Gastrocnemius medialis (tissue), 4 donors: ENCODE measurements around the gene RALGAPA2.

Experiments
- POLR2A ChIP-seq, 2 donors: fragments of 450-650 bp; IDR thresholded peaks; one replicate each; pipeline ENCODE4 v1.6.1; 2017; ENCODE audit warnings: antibody characterized with exemption in 2 of 2, mild to moderate bottlenecking in 2 of 2, moderate library complexity in 2 of 2
- TF ChIP-seq, protein P1 (sequence below), 5 experiments: fragments of 450-650 bp in 3 of 5; fragments of 200-600 bp in 2 of 5; sonication (generic) in 2 of 5; IDR thresholded peaks in 4 of 5; conservative IDR thresholded peaks in 1 of 5; 1 replicate in 4 of 5; 2 replicates in 1 of 5; pipeline ENCODE4 v1.5.1; 2016 to 2019; ENCODE audit warnings: antibody characterized with exemption in 5 of 5, mild to moderate bottlenecking in 3 of 5, moderate library complexity in 3 of 5

GRCh38 chr20:20395903-20396568, 316.4 kb downstream of the RALGAPA2 start:
- TF ChIP-seq, protein P1, sequence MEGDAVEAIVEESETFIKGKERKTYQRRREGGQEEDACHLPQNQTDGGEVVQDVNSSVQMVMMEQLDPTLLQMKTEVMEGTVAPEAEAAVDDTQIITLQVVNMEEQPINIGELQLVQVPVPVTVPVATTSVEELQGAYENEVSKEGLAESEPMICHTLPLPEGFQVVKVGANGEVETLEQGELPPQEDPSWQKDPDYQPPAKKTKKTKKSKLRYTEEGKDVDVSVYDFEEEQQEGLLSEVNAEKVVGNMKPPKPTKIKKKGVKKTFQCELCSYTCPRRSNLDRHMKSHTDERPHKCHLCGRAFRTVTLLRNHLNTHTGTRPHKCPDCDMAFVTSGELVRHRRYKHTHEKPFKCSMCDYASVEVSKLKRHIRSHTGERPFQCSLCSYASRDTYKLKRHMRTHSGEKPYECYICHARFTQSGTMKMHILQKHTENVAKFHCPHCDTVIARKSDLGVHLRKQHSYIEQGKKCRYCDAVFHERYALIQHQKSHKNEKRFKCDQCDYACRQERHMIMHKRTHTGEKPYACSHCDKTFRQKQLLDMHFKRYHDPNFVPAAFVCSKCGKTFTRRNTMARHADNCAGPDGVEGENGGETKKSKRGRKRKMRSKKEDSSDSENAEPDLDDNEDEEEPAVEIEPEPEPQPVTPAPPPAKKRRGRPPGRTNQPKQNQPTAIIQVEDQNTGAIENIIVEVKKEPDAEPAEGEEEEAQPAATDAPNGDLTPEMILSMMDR (IDR thresholded peaks at IDR 0.05 in 4 of 5, conservative IDR thresholded peaks at IDR 0.05 in 1 of 5) = no peak
- no peak for TF ChIP-seq POLR2A (IDR thresholded peaks at IDR 0.05)
